ENCODE data around the gene FGF22. TPM values are rescaled to one million over a fixed set of nuclear protein-coding genes. Genes with fewer than 3 reads are reported as not detected.
A peak's percentile ranks its signal among the peaks of the same experiment; 100 is the strongest.

FGF22 gene
- total and polyA plus RNA-seq, 2 of the 8 experiments (the other 6 are each of a cell fraction or from before 2014, with no cell fraction given): 0.44 to 1.7 TPM

GRCh38 chr19:662207-662961, 22.7 kb downstream of the FGF22 start:
- H3K56ac ChIP-seq (replicated peaks; ENCODE audit: insufficient read length, low read depth, low read length): no peak overlapping the region
- no peak overlapping the region for H2BK120ac ChIP-seq (replicated peaks; ENCODE audit: low read depth, low read length)
- H4K91ac ChIP-seq (replicated peaks; ENCODE audit: insufficient read length, low read length): peak overlapping the region; percentile 27
- H4K20me1 ChIP-seq (replicated peaks in 1 of 2; ENCODE audit: control insufficient read depth in 1 of 2, insufficient read depth in 2 of 2, low read length in 2 of 2): peaks cover 34 to 36% of the 10 kb centered on the region in 2 experiments
- no peak overlapping the region for H2BK12ac ChIP-seq (ENCODE audit: low read depth, low read length)
- H2AK5ac ChIP-seq (ENCODE audit: low read depth, low read length): no peak overlapping the region; the same call in 1 of the 2 replicates
- H3K79me2 ChIP-seq (ENCODE audit: control insufficient read depth in 1 of 2, insufficient read depth in 2 of 2, low read length in 2 of 2): peaks cover 49 to 55% of the 10 kb centered on the region in 2 experiments
- peaks cover 0 to 6% (median 2%) of the 10 kb centered on the region in 4 experiments; a peak in 1 of 7 replicates for H3K27me3 ChIP-seq (replicated peaks in 1 of 4; ENCODE audit: control insufficient read depth in 3 of 4, extremely low read depth in 1 of 4, insufficient read depth in 3 of 4, low read length in 3 of 4)
- CTCF ChIA-PET (ENCODE audit: partially characterized antibody): interaction anchor here (1.2 kb wide), 1 partner anchor 46 kb away, joined by 3 read pairs; the partner anchor contains the start of gene PALM
- H3K18ac ChIP-seq (ENCODE audit: extremely low read depth, low read length): peak overlapping the region; percentile 71
- TF ChIP-seq KDM4A (IDR thresholded peaks at IDR 0.05; ENCODE audit: low read depth, low read length, severe bottlenecking) (peak; percentile 53), POLR2A (IDR thresholded peaks at IDR 0.05; ENCODE audit: control extremely low read depth in 1 of 2, low read depth in 2 of 2, low read length in 2 of 2) (0 out of 3 replicates have a peak, but pooled peaks of 1 of the 2 experiments have one; percentile 34), CREB1 (IDR thresholded peaks at IDR 0.05) (no peak), SIN3A (conservative IDR thresholded peaks at IDR 0.05 in 1 of 2, IDR thresholded peaks at IDR 0.05 in 1 of 2; ENCODE audit: low read depth in 1 of 2, low read length in 2 of 2) (peak; percentile 37 to 41; a peak in 1 of 4 replicates), ATF2 (IDR thresholded peaks at IDR 0.05; ENCODE audit: low read length) (no peak)
- TF ChIP-seq, protein P1, sequence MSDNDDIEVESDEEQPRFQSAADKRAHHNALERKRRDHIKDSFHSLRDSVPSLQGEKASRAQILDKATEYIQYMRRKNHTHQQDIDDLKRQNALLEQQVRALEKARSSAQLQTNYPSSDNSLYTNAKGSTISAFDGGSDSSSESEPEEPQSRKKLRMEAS (IDR thresholded peaks at IDR 0.05): peak; percentile 58
- no peak overlapping the region for H2BK5ac ChIP-seq (ENCODE audit: low read depth, low read length)
- no peak overlapping the region for H4K5ac ChIP-seq (ENCODE audit: insufficient read length, low read depth, low read length)
- H3K4me2 ChIP-seq (ENCODE audit: insufficient read depth in 1 of 2, low read depth in 2 of 2, low read length in 2 of 2): peak overlapping the region; percentile 80 to 93
- no peak for FAIRE-seq
- peak overlapping the region; percentile 80 for H4K8ac ChIP-seq (ENCODE audit: extremely low read depth, insufficient read depth, low read length)
- WGBS, 2 experiments (ENCODE audit: extremely low coverage in 1 of 2, insufficient coverage in 1 of 2, insufficient read length in 1 of 2, insufficient replicate concordance in 2 of 2, low coverage in 1 of 2, low lambda C conversion rate in 2 of 2, missing lambda C conversion rate in 1 of 2): 3% methylated on average over 35 of the region's 81 CpGs; no CpG with 5 or more reads in 1 of the 2 experiments
- no peak overlapping the region for H3K14ac ChIP-seq (ENCODE audit: insufficient read length)
- POLR2A ChIA-PET (ENCODE audit: partially characterized antibody): interaction anchor here (0.6 to 1.6 kb wide), 13 partner anchors 12 to 720 kb away, joined by 3 to 10 read pairs (median 3); no protein-coding TSS in a partner anchor
- H3K4me3 ChIP-seq (ENCODE audit: extremely low read depth in 1 of 4, insufficient read depth in 2 of 4, low read depth in 3 of 4, low read length in 4 of 4): peak overlapping the region; percentile 76 to 99 (median 78)
- H3K4ac ChIP-seq (replicated peaks; ENCODE audit: insufficient read length, low read depth, low read length): no peak overlapping the region
- H3K23ac ChIP-seq (ENCODE audit: insufficient read length): no peak overlapping the region
- no peaks in the 10 kb centered on the region; a peak in 1 of 8 replicates for H3K36me3 ChIP-seq (ENCODE audit: control insufficient read depth in 2 of 4, insufficient read depth in 4 of 4, low read length in 3 of 4)
- H3K9me3 ChIP-seq (ENCODE audit: insufficient read depth in 2 of 2, low read depth in 1 of 2, low read length in 1 of 2): peaks cover 5 to 6% of the 10 kb centered on the region in 2 experiments; a peak in 2 of 4 replicates
- H3K9ac ChIP-seq (replicated peaks in 1 of 4; ENCODE audit: extremely low read depth in 1 of 4, low read depth in 3 of 4, low read length in 3 of 4): peak overlapping the region; percentile 59 to 85 (median 78)
- H3K4me1 ChIP-seq (replicated peaks in 1 of 4; ENCODE audit: control insufficient read depth in 3 of 4, insufficient read depth in 4 of 4, low read length in 3 of 4): peaks cover 0 to 14% (median 6%) of the 10 kb centered on the region in 4 experiments; a peak in 5 of 7 replicates
- peaks cover under 1% of the 10 kb centered on the region for H3K79me1 ChIP-seq (ENCODE audit: low read depth, low read length)
- peaks cover 3% of the 10 kb centered on the region; the same call in 1 of the 2 replicates for H3K23me2 ChIP-seq (ENCODE audit: low read depth, low read length)
- H2BK20ac ChIP-seq (ENCODE audit: low read length): no peak overlapping the region
- no peak overlapping the region for H2AFZ ChIP-seq (ENCODE audit: low read length)
- DNase-seq (ENCODE audit: low read depth in 1 of 2, low spot score in 2 of 2): no peak
- peak overlapping the region; percentile 55 for H3K27ac ChIP-seq (ENCODE audit: low read depth, low read length)
- H2BK15ac ChIP-seq (ENCODE audit: low read length): no peak overlapping the region
